HepG2 (cell line): ENCODE results near the gene SYT8. TPM values are rescaled to one million over a fixed set of nuclear protein-coding genes. Genes with fewer than 3 reads are reported as not detected.
A peak's percentile ranks its signal among the peaks of the same experiment; 100 is the strongest.

Experiments
- AHR ChIP-seq: IDR thresholded peaks from 2 replicates; pipeline ENCODE4 v1.6.1; 2018; ENCODE audit warnings: missing genetic modification reagents, missing compliant biosample characterization
- BHLHE40 ChIP-seq: IDR thresholded peaks from 2 replicates; pipeline ENCODE4 v1.6.1; 2011; ENCODE audit warnings: low read length, improper control_type of control experiment
- EHMT2 ChIP-seq: fragments of 200-600 bp; sonication (generic); IDR thresholded peaks from 2 replicates; pipeline ENCODE4 v1.7.0; 2017; ENCODE audit warnings: antibody characterized with exemption, low read depth, low read length, borderline replicate concordance
- FOXM1 ChIP-seq: sonication (generic); formaldehyde crosslinking; IDR thresholded peaks from 2 replicates; pipeline ENCODE4 v1.5.0; 2020; ENCODE audit warnings: missing genetic modification reagents
- GRHL1 ChIP-seq: sonication (generic); formaldehyde crosslinking; conservative IDR thresholded peaks from 2 replicates; pipeline ENCODE4 v1.8.0; 2022; ENCODE audit warnings: missing genetic modification reagents
- HINFP ChIP-seq: sonication (generic); formaldehyde crosslinking; IDR thresholded peaks from 2 replicates; pipeline ENCODE4 v1.4.0; 2020; ENCODE audit warnings: low read depth, mild to moderate bottlenecking, missing genetic modification reagents
- IKZF5 ChIP-seq: IDR thresholded peaks from 2 replicates; pipeline ENCODE4 v1.6.1; 2018; ENCODE audit warnings: missing genetic modification reagents, mild to moderate bottlenecking, missing compliant biosample characterization
- JUN ChIP-seq: sonication (generic); formaldehyde crosslinking; IDR thresholded peaks from 2 replicates; pipeline ENCODE4 v1.4.0; 2020; ENCODE audit warnings: mild to moderate bottlenecking, missing genetic modification reagents
- NCOR1 ChIP-seq: fragments of 200-600 bp; sonication (generic); IDR thresholded peaks from 2 replicates; pipeline ENCODE4 v1.7.0; 2017; ENCODE audit warnings: antibody characterized with exemption, low read length, borderline replicate concordance
- PCBP2 ChIP-seq: fragments of 200-400 bp; formaldehyde crosslinking; optimal IDR thresholded peaks from 2 replicates; pipeline ENCODE3; 2018; ENCODE audit warnings: low read length, low read depth; ENCODE audit not compliant: poor library complexity, severe bottlenecking
- REPIN1 ChIP-seq: sonication (generic); formaldehyde crosslinking; IDR thresholded peaks from 2 replicates; pipeline ENCODE4 v1.8.0; 2022; ENCODE audit warnings: missing genetic modification reagents, low read depth, mild to moderate bottlenecking, borderline replicate concordance
- TFAP4 ChIP-seq: sonication (generic); IDR thresholded peaks from 2 replicates; pipeline ENCODE4 v1.6.1; 2016; ENCODE audit warnings: low read depth, borderline replicate concordance
- TIGD3 ChIP-seq: sonication (generic); formaldehyde crosslinking; IDR thresholded peaks from 2 replicates; pipeline ENCODE4 v1.5.1; 2020; ENCODE audit warnings: mild to moderate bottlenecking, missing genetic modification reagents, borderline replicate concordance
- ZBTB26 ChIP-seq: IDR thresholded peaks from 2 replicates; pipeline ENCODE4 v1.6.1; 2016; ENCODE audit warnings: missing compliant biosample characterization, missing genetic modification reagents, borderline replicate concordance
- ZNF121 ChIP-seq: sonication (generic); formaldehyde crosslinking; IDR thresholded peaks from 2 replicates; pipeline ENCODE4 v1.5.0; 2020; ENCODE audit warnings: mild to moderate bottlenecking, missing genetic modification reagents
- ZNF251 ChIP-seq: sonication (generic); formaldehyde crosslinking; IDR thresholded peaks from 2 replicates; pipeline ENCODE4 v1.9.0; 2021; ENCODE audit warnings: mild to moderate bottlenecking, missing genetic modification reagents
- ZNF775 ChIP-seq: sonication (generic); formaldehyde crosslinking; IDR thresholded peaks from 2 replicates; pipeline ENCODE4 v1.4.0; 2020; ENCODE audit warnings: missing genetic modification reagents, mild to moderate bottlenecking, moderate library complexity, borderline replicate concordance
- ZNF781 ChIP-seq: sonication (generic); formaldehyde crosslinking; IDR thresholded peaks from 2 replicates; pipeline ENCODE4 v1.5.1; 2020; ENCODE audit warnings: borderline replicate concordance, mild to moderate bottlenecking, missing genetic modification reagents; ENCODE audit errors: not compliant biosample characterization
- polyA plus RNA-seq, 8 experiments: library from polyadenylated mRNA; depleted of rRNA in 3 of 8; stranded (reverse) in 7 of 8; unstranded in 1 of 8; fragments of >200 nt; fragmentation: Illumina TruSeq in 4 of 8; extraction: Trizol in 4 of 8; gene quantifications; 2 replicates each; pipeline versions ENCODE4 v1.2.1 to v1.2.3, GENCODE V29; 2011 to 2016; ENCODE audit warnings: low read depth in 4 of 8, missing spikeins in 1 of 8, mixed read lengths in 1 of 8; ENCODE audit not compliant: insufficient read depth in 1 of 8
- total RNA-seq, 5 experiments: library from RNA; depleted of rRNA; stranded (reverse); fragments of >200 nt; fragmentation: Illumina TruSeq; extraction: Trizol; gene quantifications; 2 replicates each; pipeline ENCODE4 v1.2.3, GENCODE V29; 2016; ENCODE audit warnings: low read depth in 1 of 5

The SYT8 gene
- total and polyA plus RNA-seq, 2 of the 13 experiments (the other 11 are each of a cell fraction or from before 2014, with no cell fraction given): 0.60 to 2.3 TPM

- TF ChIP-seq TIGD3 (CRISPR knock-in tag) (peak; percentile 92; the same call in 1 of the 2 replicates), ZNF121 (0 out of 2 replicates have a peak, but pooled peaks have one; percentile 21), TFAP4 (peak; percentile 90; the same call in 1 of the 2 replicates), EHMT2 (no peak), NCOR1 (no peak), FOXM1 (no peak), AHR (CRISPR knock-in tag) (peak; percentile 93), ZNF775 (CRISPR knock-in tag) (no peak), IKZF5 (CRISPR knock-in tag) (peak; percentile 94; the same call in 1 of the 2 replicates), ZNF781 (CRISPR knock-in tag) (peak; percentile 69), BHLHE40 (peak; percentile 51), PCBP2 (no peak), ZBTB26 (peak; percentile 79; the same call in 1 of the 2 replicates), REPIN1 (CRISPR knock-in tag) (peak; percentile 81; the same call in 1 of the 2 replicates), ZNF251 (CRISPR knock-in tag) (no peak), GRHL1 (CRISPR knock-in tag) (no peak), JUN (CRISPR knock-in tag) (peak; percentile 70; the same call in 1 of the 2 replicates), HINFP (CRISPR knock-in tag) (peak; percentile 70; the same call in 1 of the 2 replicates)
These were observed 7.6 kb downstream of the SYT8 start (continued) for GRCh38 chr11:1842149-1843097.
